Activated CD4-positive, alpha-beta T cell treated with anti-CD3 and anti-CD28 coated beads for 36 hours (primary cell): ENCODE results near the gene SLC24A3. TPM values are rescaled to one million over a fixed set of nuclear protein-coding genes. Genes with fewer than 3 reads are reported as not detected.

ENCODE experiments used
- ATAC-seq: fragments of 200-7000 bp; cut with Tn5 transposase; one replicate; pipeline ENCODE4 v1.10.0; 2021; ENCODE audit warnings: mild to moderate bottlenecking, moderate library complexity
- CTCF ChIA-PET: fragments of 350-600 bp; sonication (Branson Sonifier 250); formaldehyde crosslinking; loops from one replicate; lab custom pipeline; 2021; ENCODE audit warnings: antibody characterized with exemption; lab: Charles Lee
- POLR2A ChIA-PET: fragments of 350-600 bp; sonication (Branson Sonifier 250); formaldehyde crosslinking; loops from one replicate; lab custom pipeline; 2021; ENCODE audit warnings: antibody characterized with exemption, inconsistent platforms; lab: Charles Lee
- DNase-seq: peaks from one replicate; pipeline ENCODE4 v3.0.0-alpha.2; 2020
- H3K27ac Mint-ChIP-seq: one replicate; pipeline ENCODE4 v1.8.0; 2021; ENCODE audit warnings: mixed read lengths
- H3K27me3 Mint-ChIP-seq: one replicate; pipeline ENCODE4 v1.8.0; 2021; ENCODE audit warnings: mixed read lengths
- H3K36me3 Mint-ChIP-seq: one replicate; pipeline ENCODE4 v1.8.0; 2021; ENCODE audit warnings: low read depth, mixed read lengths
- H3K4me1 Mint-ChIP-seq: one replicate; pipeline ENCODE4 v1.8.0; 2021; ENCODE audit warnings: mixed read lengths
- H3K4me3 Mint-ChIP-seq: one replicate; pipeline ENCODE4 v1.8.0; 2021; ENCODE audit warnings: mild to moderate bottlenecking, moderate library complexity, mixed read lengths
- H3K9me3 Mint-ChIP-seq: one replicate; pipeline ENCODE4 v1.8.0; 2021; ENCODE audit warnings: low read depth, mixed read lengths
- intact Hi-C, 2 experiments: fragments of 100-400 bp; cut with DNase I in 1 of 2; cut with micrococcal nuclease in 1 of 2; formaldehyde crosslinking; loops; one replicate each; pipeline versions ENCODE4 v1.14.2 to v1.15.1; 2022 to 2024; cut with DNase I, micrococcal nuclease
- total RNA-seq, 2 experiments: library from RNA; stranded (reverse); gene quantifications; one replicate each; pipeline ENCODE4 v1.2.3, GENCODE V29; 2021

SLC24A3 gene
- total RNA-seq, 2 experiments from 2014 or later, result not detected

DNA sequence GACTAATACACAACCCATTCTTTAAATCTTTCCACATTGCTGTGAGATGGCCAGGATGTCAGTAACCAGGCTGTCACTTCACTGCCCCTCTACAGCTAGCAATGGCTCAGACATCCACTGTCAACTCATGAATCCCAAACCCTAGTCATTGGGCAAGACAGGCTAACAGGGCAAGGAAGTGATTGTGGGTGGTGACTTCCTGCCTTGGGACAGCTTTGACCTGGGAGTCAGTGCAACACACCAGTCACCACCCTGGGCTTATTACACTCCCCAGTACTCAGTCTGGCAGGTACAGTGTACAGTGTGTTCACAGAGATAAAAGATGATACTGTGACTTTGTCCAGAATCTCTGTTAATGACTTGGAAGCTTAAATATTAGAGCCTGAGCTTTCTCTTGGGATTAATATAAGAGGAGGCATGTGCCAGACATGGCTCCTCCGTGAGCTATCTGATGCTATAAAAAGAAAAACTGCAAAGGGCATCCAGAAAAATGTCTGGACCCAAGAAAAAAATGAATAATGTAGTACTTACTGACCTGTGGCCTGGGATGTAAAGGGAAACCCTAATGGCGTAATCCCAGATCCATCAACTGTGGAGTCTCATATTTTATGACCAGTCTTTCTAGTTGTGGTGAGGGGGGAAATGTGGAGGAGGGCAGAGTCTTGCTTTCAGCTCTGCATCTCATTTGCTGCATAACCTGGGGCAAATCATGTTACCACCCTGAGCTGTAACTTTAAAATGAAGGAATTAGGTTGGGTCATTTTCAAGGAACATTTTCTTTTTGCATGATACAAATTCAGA lies 244.4 kb downstream of the SLC24A3 start:
- H3K27me3 Mint-ChIP-seq, result no peaks in the 10 kb centered on the region
- ATAC-seq (no peak), DNase-seq (no peak)
- POLR2A ChIA-PET, result no interaction called here
- no peak overlapping the region for H3K27ac Mint-ChIP-seq
- H3K4me3 Mint-ChIP-seq, result no peak overlapping the region
- no peaks in the 10 kb centered on the region for H3K36me3 Mint-ChIP-seq
- no peaks in the 10 kb centered on the region for H3K4me1 Mint-ChIP-seq
- H3K9me3 Mint-ChIP-seq, result no peaks in the 10 kb centered on the region
- intact Hi-C loops, result no loop called here
- CTCF ChIA-PET, result interaction anchor here (0.7 kb wide), 1 partner anchor 490 kb away, joined by 3 read pairs; no protein-coding TSS in a partner anchor

DNA sequence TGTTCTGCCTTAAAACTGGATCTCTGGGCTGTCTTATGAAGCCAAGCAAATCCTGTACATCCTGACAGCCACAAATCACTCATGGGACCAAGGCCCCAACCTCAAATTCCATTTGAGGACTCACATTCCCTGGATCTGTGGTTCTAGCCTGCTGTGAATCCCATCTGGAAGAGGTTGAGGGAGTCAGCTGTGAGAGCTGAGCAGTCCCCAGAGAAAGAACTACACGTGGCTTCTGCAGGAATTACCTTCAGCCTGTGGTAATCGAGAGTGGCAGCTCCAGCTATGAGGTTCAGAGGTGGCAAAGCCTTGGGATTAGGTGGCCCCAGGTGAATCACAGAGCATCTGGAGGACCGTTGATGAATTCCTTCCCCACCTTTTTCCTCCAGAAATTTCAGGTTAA lies 245.2 kb downstream of the SLC24A3 start:
- Mint-ChIP-seq H3K9me3 (no peaks in the 10 kb centered on the region), H3K4me3 (no peak overlapping the region), H3K27ac (no peak overlapping the region), H3K4me1 (no peaks in the 10 kb centered on the region), H3K36me3 (no peaks in the 10 kb centered on the region), H3K27me3 (no peaks in the 10 kb centered on the region)
- no peak for ATAC-seq
- intact Hi-C loops, result no loop called here
- no peak for DNase-seq
- ChIA-PET POLR2A (no interaction called here), CTCF (interaction anchor here (0.7 kb wide), 1 partner anchor 491 kb away, joined by 3 read pairs; no protein-coding TSS in a partner anchor)

DNA sequence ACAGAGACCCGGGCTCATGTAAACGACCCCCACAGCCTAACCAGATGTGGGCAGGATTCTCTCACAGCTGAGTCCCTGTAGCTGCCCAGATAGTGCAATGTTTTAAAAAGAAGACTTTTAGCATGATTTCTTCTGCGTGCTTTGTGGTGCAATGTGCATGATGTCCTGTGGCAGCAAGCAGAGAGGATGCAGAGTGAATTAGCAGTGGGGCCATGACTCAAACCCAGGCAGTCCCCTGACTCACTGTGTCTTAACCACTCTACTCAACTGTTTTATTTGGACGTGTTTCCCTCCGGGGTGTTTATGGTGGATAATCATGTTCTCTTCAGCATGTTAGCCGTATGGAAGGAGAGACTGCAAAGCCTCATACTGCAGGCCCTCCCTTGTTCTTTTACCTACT lies 247.9 kb downstream of the SLC24A3 start:
- Mint-ChIP-seq H3K9me3 (no peaks in the 10 kb centered on the region), H3K36me3 (no peaks in the 10 kb centered on the region), H3K4me1 (no peaks in the 10 kb centered on the region), H3K4me3 (no peak overlapping the region), H3K27ac (no peak overlapping the region), H3K27me3 (no peaks in the 10 kb centered on the region)
- ChIA-PET POLR2A (no interaction called here), CTCF (no interaction called here)
- no peak for DNase-seq
- no peak for ATAC-seq
- intact Hi-C loops, result no loop called here

DNA sequence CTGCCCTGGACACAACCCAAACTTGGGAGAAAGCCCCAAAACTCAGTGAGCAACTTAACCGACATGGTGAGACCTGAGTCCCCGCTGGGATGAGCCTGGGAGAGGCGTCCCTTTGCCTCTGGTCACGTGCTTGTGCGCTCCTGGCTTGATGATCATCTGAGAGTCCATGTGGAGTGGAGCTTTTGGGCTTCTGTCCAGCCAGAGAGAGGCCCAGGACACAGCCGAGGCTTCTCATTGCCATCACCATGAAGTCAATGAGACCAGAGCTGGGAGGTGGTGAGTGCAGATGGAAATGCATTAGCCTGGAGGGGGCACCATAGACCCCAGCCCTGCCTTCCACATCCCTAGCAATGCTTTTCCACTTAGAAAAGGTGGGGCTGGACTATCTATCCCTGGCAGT lies 250.0 kb downstream of the SLC24A3 start:
- DNase-seq (no peak), ATAC-seq (no peak)
- Mint-ChIP-seq H3K36me3 (no peaks in the 10 kb centered on the region), H3K4me1 (no peaks in the 10 kb centered on the region), H3K9me3 (no peaks in the 10 kb centered on the region), H3K27me3 (peaks cover 2% of the 10 kb centered on the region), H3K4me3 (no peak overlapping the region), H3K27ac (no peak overlapping the region)
- ChIA-PET POLR2A (no interaction called here), CTCF (no interaction called here)
- intact Hi-C loops, result no loop called here

DNA sequence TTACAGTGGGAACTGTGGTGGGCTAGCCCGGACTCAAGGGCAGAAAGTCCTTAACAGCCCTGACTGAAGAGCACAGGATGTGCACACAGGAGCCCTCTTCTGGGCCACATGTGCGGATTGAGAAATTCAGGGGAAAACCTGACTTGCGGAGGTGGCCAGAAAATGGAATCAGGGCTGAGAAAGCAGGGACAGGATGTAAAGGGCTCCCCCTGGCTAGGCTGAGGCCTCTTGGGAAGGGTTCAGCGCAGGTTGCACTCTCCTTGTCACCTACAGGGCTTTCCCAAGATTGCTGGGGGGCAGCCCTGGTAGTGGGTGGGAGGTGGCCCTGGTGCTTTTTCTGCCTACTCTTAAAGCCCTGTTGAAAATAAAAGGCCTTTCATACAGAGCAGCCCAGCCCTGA lies 251.2 kb downstream of the SLC24A3 start:
- no peaks in the 10 kb centered on the region for H3K4me1 Mint-ChIP-seq
- intact Hi-C loops, result no loop called here
- DNase-seq (no peak), ATAC-seq (no peak)
- H3K27me3 Mint-ChIP-seq, result peaks cover 2% of the 10 kb centered on the region
- no peak overlapping the region for H3K27ac Mint-ChIP-seq
- CTCF ChIA-PET, result interaction anchor here (0.5 kb wide), 1 partner anchor 1243 kb away, joined by 3 read pairs; no protein-coding TSS in a partner anchor
- POLR2A ChIA-PET, result no interaction called here
- H3K36me3 Mint-ChIP-seq, result no peaks in the 10 kb centered on the region
- H3K4me3 Mint-ChIP-seq, result no peak overlapping the region
- no peaks in the 10 kb centered on the region for H3K9me3 Mint-ChIP-seq

DNA sequence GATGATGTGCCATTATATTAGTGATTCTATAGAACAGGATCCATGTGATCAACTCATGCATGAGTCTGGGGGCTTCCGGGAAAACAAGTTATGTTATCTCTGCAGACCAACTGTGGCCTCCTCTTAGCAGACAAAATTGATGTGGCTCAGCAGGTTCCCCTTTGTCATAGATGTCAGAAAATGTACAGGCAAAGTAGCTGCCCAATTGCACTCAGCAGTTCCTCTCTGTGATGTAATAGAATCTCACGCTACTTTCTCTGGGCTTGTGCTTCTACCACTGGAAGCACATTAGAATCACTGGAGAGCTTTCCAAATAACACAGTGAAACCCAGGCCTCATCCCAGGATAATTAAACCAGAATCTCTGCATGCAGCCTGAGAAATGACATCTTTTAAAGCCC lies 253.1 kb downstream of the SLC24A3 start:
- ChIA-PET POLR2A (no interaction called here), CTCF (no interaction called here)
- no peak for ATAC-seq
- Mint-ChIP-seq H3K27ac (no peak overlapping the region), H3K9me3 (no peaks in the 10 kb centered on the region), H3K36me3 (no peaks in the 10 kb centered on the region), H3K4me1 (no peaks in the 10 kb centered on the region), H3K27me3 (peaks cover 2% of the 10 kb centered on the region), H3K4me3 (no peak overlapping the region)
- intact Hi-C loops, result no loop called here
- DNase-seq, result no peak

DNA sequence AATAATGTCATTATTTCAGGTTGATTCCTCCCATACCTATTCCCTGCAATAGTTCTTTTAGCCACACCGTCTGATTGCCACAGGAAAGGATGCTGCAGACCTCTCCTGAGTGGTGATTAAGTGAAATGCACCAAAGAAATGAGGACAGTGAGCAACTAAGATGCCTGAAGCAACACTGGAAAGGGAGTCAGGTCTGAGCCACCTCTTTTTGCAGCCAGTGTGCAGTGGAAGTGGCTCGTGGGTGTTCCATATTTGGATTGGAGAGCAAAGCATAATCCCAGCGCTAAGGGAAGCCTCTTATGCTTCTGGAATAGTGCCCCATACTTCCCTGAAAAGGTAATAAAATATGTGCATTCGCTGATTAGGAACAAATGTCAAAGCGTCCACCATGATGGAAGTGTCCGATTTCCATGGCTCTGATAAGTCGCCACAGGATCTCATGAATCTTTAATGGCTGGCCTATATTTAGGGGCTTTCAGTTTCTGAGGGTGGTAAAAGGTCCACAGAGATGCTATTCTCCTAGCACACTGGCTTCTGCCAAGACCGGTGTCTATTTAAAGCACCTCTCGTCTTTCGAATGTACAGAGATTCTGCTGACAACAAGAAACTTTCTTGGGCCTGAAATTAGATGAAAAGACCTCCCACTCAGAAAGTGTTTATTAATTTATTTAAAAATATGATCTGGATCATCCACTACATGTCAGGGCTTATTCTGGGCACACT lies 253.9 kb downstream of the SLC24A3 start:
- ChIA-PET POLR2A (no interaction called here), CTCF (no interaction called here)
- Mint-ChIP-seq H3K27ac (no peak overlapping the region), H3K4me3 (no peak overlapping the region), H3K9me3 (no peaks in the 10 kb centered on the region), H3K4me1 (no peaks in the 10 kb centered on the region), H3K36me3 (no peaks in the 10 kb centered on the region), H3K27me3 (peaks cover 2% of the 10 kb centered on the region)
- DNase-seq (no peak), ATAC-seq (no peak)
- intact Hi-C loops, result no loop called here

DNA sequence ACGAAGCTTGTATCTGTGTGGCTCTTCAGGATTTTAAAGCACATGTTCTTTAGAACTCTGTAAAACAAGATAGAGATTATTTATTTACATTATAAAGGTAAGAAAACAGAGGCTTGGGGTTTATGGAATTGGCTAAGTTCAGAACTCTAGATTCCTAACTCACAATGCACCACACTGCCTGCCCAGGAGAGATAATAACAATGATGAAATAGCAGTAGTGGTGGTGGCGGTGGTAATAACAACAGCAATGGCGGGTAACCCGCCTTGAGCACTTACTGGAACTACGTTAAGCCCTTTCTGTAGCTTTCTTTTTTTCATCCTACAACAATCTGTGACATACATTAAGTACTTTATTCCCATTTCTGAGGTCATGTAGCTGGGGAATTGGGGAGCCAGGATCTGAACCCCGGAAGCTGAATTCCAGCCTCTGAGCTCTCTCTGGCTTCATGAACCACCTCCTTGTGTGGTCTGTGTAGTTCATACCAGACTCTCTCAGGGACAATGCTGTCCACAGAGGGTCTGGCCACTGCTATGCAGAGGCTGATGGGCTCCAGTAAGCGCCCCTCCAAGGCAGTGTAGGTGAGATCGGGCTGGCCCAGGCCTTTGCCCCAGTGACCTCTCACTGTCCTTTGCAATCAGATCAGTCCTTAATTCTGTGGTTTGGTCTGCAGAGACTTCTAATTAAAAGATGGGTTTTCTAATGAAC lies 260.9 kb downstream of the SLC24A3 start:
- Mint-ChIP-seq H3K4me3 (no peak overlapping the region), H3K9me3 (no peaks in the 10 kb centered on the region), H3K36me3 (no peaks in the 10 kb centered on the region), H3K4me1 (no peaks in the 10 kb centered on the region), H3K27ac (no peak overlapping the region), H3K27me3 (no peaks in the 10 kb centered on the region)
- intact Hi-C loops, result no loop called here
- CTCF ChIA-PET, result no interaction called here
- ATAC-seq (no peak), DNase-seq (no peak)
- POLR2A ChIA-PET, result no interaction called here

DNA sequence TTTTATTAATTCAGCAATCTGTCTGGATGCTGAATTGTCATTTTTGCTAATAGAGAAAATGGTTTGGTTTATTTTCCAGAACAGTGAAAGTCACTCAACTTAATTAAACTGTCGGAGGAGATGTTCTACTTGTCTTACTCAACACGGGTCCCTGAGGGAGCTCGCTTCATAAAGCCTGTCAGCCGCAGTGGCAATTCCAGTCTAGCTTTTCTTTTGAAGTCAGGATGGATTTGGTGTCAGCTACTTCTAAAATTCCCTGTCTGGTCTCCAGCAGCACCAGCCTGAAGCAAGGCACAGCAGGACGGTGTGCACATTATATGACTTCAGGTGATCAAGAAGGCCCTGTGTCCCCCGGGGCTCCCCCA lies 261.5 kb downstream of the SLC24A3 start:
- Mint-ChIP-seq H3K36me3 (no peaks in the 10 kb centered on the region), H3K9me3 (no peaks in the 10 kb centered on the region), H3K27me3 (no peaks in the 10 kb centered on the region), H3K4me3 (no peak overlapping the region), H3K4me1 (no peaks in the 10 kb centered on the region), H3K27ac (no peak overlapping the region)
- ChIA-PET CTCF (no interaction called here), POLR2A (no interaction called here)
- DNase-seq (no peak), ATAC-seq (no peak)
- intact Hi-C loops, result no loop called here

DNA sequence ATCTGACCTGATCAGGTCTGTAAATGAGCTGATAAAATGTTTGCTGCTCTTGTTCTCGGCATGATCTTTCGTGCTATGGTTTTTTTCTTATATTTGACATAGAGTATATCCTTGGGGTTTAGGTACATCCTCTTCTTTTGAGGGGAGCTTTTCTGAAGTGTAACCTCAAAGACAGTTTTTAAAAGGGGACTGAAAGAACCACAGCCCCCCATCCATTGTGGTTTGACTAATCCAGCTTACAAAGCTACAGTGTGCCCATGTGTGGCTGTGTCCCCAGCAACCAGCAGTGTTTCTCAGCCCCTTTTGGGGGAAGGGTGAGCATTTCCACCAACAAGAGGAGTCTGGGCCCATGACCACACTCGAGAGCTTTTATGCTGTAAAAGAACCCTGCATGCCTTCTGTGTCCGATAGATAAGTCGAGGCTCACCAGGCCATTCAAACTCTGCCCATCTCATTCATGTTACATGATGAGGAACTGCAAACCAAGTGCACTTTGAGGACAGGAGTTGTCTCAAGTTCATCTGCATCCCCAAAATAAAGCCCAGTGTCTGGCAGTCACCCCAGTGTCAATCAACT lies 266.0 kb downstream of the SLC24A3 start:
- H3K4me1 Mint-ChIP-seq, result no peaks in the 10 kb centered on the region
- no peaks in the 10 kb centered on the region for H3K36me3 Mint-ChIP-seq
- H3K27ac Mint-ChIP-seq, result no peak overlapping the region
- H3K4me3 Mint-ChIP-seq, result no peak overlapping the region
- no peaks in the 10 kb centered on the region for H3K9me3 Mint-ChIP-seq
- ATAC-seq (no peak), DNase-seq (no peak)
- ChIA-PET POLR2A (no interaction called here), CTCF (no interaction called here)
- intact Hi-C loops, result no loop called here
- H3K27me3 Mint-ChIP-seq, result no peaks in the 10 kb centered on the region

DNA sequence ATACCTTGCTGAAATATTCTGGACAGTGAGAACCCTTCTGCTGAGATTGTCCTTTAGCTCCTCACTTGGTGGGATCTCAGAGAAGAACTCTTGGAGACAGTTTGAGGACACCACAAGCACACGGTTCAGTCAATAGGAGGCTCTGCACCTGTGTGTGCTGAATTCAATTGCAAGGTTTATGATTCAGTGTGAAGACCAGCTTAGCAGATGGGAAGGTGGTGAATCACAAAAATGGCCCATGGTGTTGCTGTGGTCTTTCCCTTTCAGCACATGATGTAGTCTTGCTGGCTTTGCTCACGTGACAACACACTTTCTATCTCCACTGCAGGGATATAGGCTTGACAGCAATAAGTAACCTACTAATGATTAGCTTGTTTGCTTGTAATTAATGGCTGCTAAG lies 270.3 kb downstream of the SLC24A3 start:
- DNase-seq (no peak), ATAC-seq (no peak)
- Mint-ChIP-seq H3K27ac (no peak overlapping the region), H3K4me3 (no peak overlapping the region), H3K4me1 (no peaks in the 10 kb centered on the region), H3K36me3 (no peaks in the 10 kb centered on the region), H3K27me3 (no peaks in the 10 kb centered on the region), H3K9me3 (no peaks in the 10 kb centered on the region)
- intact Hi-C loops, result no loop called here
- ChIA-PET POLR2A (no interaction called here), CTCF (interaction anchor here (0.6 kb wide), 1 partner anchor 180 kb away, joined by 3 read pairs; no protein-coding TSS in a partner anchor)
